Non-pigmented ciliary epithelial cell (primary cell): ENCODE measurements around the gene WAPL.
"Not testable (repeated sequence)": the region's sequence is repeated elsewhere in the genome, so short reads cannot be mapped to it uniquely, and the experiment has no call there.

Experiments used
- DNase-seq: peaks from one replicate; pipeline ENCODE4 v3.0.0-alpha.2; 2010; ENCODE audit warnings: low read depth

WAPL gene

DNA sequence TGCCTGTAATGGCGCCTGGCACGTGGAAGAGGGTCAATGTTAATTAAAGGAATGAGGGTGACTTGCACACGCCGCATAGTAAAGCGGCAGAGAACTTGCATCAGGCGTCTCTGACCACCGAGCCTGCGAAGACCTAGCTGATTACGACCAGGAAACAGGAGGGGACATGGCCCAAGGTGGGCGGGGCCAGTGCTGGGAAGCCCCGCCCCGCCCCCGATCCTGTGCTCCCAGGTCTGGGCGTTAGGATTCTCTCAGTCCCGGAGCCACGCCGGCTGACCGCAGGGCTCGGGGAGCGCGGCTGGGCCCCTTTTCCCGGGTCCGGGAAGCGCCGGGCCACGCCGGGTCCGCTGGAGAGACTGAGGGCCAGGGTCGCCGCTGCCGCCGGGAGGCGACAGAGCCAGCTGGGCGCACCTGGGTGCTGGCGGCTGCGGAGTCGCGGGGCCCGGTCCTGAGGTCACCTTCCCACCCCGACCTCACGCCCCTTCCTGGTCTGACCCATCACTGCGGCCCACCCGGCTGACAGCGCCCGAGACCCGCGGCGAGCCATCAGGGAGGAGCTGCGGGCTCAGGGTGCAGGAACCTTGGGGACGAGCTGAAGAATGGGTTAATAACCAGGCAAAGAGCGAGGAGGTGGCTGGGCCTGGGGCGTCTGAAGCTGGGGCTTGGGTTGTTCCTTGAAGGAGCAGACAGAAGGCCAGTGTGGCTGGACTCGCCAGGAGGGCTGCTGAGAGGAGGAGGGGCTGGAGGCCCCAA lies 132.0 kb downstream of the WAPL start:
- no peak for DNase-seq

DNA sequence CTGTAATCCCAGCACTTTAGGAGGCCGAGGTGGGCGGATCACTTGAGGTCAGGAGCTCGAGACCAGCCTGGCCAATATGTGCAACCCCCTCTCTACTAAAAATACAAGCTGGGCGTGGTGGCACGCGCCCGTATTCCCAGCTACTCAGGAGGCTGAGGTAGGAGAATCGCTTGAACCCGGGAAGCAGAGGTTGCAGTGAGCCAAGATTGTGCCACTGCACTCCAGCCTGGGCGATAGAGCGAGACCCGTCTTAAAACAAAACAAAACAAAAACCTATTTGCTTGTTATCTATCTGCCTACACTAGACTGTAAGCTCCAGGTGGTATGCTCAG lies 132.5 kb downstream of the WAPL start:
- not testable (repeated sequence) for DNase-seq

DNA sequence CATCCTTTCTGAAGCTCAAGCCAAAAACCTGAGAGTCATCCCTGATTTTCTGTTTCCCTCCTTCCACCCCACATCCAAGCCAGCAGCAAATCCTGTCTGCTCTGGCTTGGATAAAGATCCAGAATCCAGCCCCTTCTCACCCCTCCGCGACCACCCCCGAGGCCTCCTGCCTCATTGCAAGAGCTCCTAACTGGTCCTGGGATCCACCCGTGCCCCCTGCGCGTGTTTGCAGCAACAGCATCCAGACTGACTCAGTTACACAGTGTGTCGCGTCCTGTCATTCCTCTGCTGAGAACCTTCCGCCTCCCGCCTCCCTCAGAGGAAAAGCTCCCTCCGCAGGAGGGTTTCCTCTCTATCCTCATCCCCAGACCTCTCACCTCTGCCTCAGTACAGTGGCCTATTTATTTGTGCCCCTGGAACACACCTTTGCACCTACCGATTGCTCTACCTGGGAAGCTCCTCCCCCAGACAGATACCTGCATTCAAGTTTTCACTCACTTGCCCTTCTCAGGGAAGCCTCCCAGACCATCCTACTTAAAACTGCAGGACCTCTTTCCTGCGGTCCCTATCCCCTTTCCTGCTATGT lies 133.4 kb downstream of the WAPL start:
- DNase-seq: no peak

DNA sequence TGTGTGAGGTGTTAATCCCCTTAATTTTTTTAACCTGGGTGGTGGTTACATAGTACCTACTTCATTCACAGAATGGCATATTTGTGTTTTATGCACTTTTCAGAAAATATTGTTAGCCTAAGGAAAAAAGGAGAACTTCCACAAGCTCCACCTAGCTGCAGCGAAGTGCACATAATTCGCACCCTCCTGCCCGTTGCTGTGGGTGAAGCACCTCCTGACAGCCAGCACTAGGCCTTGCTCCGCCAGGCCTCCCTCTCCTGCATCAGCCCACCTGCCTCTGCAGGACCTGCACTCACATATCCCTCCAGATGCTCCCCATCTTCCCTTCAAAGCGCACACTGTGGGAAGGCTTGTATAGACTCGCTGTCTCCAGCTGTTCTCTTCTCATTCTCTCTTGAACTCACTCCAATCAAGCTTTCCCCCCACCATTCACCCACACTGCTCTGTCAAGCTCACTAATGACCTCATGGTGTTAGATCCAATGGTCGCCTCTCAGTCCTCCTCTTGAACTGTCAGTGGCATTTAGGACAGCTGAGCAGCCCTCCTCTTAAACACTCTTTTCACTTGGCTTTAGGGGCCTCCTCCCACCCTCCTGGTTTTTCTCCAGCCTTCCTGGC lies 134.3 kb downstream of the WAPL start:
- no peak for DNase-seq

DNA sequence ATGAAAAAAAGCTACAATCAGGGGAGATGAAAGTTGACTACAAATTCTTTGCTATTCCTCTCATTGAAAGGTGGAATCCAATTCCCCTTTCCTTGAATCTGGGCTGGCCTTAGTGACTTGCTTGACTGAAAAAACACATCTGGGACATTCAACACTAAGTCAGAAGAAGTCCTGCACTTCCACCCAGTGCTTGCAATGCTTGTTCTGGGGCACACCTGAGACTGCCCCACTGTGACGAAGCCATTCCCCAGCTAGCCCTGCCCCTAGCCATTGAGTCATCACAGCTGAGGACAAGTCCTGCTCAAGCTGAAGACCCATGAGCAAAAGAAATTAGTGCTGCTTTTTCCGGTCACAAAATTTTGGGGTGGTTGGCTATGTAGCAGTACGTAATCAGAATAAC lies 135.8 kb downstream of the WAPL start:
- DNase-seq: no peak
